HG03457 (cell line): Measurements from ENCODE around the gene NTRK2.
"Not testable (repeated sequence)": the region's sequence is repeated elsewhere in the genome, so short reads cannot be mapped to it uniquely, and the experiment has no call there.

Experiments used
- ATAC-seq: cut with Tn5 transposase; IDR thresholded peaks from one replicate; pipeline ENCODE4 v1.9.1; 2021; ENCODE audit warnings: moderate number of reproducible peaks; ENCODE audit not compliant: unreplicated experiment

Gene NTRK2

DNA sequence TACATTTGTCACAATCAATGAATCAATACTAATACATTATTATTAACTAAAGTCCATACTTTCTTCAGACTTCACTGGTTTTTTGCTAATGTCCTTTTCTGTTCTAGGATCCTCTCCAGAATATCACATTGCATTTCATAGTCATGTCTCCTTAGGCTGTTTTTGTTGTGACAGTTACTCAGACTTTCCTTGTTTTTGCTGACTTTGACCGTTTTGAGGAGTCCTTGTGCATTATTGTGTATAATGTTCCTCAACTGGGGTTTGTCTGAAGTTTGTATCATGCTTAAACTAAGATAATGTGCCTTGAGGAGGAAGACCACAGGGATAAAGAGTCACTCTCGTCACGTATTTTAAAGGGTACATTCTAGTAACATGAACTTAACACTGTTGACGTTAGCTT, 376.9 kb downstream of the NTRK2 start:
- ATAC-seq: no peak

DNA sequence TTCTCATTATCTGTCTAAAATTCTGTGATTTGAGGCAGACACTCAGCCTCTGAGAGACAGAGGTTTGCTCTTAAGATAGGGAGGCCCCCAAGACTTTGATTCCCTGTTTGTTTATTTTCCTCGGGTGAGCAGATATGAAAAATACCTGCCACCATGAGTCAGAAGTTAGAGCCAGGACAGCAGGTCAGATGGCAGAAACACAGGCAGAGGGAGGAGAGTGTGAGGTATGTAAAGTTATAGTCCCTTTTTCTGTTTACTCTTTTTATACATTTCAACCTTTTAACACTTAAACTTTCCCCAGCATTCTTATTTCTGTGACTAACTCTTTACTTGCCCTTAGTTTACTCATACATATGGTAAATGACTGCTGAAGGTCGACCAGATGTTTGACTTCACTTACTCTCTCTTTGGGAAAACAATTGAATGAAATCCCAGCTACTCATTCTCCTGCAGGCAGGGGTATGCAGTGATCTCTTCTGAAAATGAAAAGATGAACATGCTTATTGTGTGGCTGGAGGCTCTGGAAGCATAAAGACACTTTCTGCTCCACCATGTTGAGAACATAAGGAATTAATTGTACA, 383.8 kb downstream of the NTRK2 start:
- ATAC-seq: no peak

DNA sequence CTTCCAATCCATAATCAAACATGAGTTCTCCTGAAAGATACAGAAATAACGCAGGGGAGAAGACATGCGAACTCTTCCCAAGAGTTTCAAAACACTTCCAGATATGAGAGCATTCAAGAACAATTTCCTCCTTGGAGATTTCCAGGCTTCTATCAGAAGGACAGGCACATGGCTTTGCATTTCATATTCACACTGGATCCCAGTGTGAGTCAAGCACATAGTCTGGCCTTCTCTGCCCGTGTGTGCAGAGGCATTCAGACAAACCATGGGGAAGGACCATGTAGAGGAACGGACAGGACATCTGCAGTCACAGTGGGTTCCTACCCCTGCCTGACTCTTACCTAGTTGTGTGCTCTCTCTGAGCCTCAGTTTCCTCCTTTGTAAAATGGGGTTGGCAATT, 384.5 kb downstream of the NTRK2 start:
- no peak for ATAC-seq

DNA sequence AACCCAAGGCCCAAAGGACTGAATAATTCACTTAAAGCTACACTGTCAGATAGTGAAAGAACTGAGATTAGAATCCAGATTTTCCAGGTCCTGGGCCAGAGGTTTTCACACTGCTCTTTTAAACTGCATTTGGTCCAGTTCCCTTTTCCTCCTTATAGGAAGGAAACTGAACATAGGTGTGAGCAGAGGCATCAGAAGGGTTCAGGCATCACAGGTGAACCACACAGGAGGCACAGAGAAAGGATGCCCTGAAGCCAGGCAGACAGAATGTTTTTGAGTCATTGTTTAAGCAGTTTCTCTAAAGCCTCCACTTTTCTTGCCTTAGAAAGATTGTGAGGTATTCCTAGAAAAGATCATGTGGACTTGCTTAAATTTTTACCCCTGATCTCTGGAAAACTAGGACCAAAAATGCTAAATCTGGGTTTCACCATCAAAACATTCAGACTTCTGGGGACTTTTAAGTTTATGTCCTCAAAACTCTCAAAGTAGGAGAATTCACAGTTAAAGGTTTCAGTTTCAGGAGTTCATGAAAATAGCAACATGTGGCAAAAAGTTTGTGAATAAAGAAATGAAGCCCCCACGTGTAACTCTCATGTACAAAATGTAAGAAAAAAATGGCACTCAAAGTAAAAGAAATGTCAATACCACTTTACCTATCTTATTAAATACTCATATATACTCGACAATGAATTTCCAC, 386.1 kb downstream of the NTRK2 start:
- ATAC-seq: no peak

DNA sequence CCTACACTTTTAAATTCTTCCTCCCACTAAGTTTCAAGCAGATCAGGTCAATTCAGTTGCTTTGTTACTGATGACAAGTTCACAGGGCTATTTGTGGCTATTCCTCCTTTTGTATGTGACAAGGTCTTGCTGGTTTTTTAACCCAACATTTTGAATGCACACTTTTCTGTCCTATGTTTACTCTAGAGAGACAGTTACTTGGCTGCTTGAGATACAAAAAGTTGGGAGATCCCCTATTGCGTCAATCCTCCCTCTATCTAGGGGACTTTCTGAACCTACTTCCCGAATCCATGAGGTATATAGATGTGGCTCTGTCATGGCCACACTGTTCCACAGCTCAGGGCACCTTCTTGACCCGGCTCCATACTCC, 386.7 kb downstream of the NTRK2 start:
- no peak for ATAC-seq

DNA sequence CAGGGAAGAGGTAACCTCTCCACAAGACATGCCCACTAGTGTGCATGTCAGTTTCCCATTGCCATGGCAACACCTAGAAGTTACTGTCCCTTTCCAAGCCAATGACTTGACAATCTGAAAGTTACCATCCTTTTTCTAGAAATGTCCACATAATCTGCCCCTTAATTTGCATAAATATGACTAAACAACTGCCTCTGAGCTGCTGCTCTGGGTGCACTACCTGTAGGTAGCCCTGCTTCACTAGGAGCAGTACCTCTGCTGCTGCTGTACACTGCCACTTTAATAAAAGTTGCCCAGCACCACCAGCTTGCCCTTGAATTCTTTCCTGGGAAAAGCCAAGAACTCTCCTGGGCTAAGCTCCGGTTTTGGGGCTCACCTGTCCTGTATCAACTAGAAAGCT, 392.4 kb downstream of the NTRK2 start:
- no peak for ATAC-seq

GRCh38 chr9:85062385-85063022, 393.0 kb downstream of the NTRK2 start:
- ATAC-seq: no peak

- ATAC-seq: no peak
Observed at GRCh38 chr9:85064811-85065371, 395.4 kb downstream of the NTRK2 start.

- no peak for ATAC-seq
Observed at GRCh38 chr9:85067792-85068191, 398.3 kb downstream of the NTRK2 start.

DNA sequence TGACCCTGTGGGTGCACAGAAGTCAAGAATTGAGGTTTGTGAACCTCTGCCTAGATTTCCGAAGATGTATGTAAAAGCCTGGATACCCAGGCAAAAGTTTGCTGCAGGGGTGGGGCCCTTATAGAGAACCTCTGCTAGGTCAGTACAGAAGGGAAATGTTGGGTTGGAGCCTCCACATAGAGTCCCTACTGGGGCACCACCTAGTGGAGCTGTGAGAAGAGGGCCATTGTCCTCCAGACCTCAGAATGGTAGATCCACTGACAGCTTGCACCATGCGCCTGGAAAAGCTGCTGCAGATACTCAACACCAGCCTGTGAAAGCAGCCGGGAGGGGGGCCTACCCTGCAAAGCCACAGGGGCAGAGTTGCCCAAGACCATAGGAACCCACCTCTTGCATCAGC, 399.9 kb downstream of the NTRK2 start:
- ATAC-seq: not testable (repeated sequence)
